B cell (primary cell): ENCODE data around the gene ARMH3. TPM values are rescaled to one million over a fixed set of nuclear protein-coding genes. Genes with fewer than 3 reads are reported as not detected.

Source experiments
- ATAC-seq: fragments of 200-7000 bp; cut with Tn5 transposase; one replicate; pipeline ENCODE4 v1.10.0; 2021; ENCODE audit warnings: low read depth, mild to moderate bottlenecking, moderate number of reproducible peaks, moderate library complexity
- CTCF ChIA-PET: fragments of 350-600 bp; sonication (Branson Sonifier 250); formaldehyde crosslinking; loops from one replicate; lab custom pipeline; 2021; ENCODE audit warnings: antibody characterized with exemption, inconsistent platforms; lab: Charles Lee
- POLR2A ChIA-PET: fragments of 350-600 bp; sonication (Branson Sonifier 250); formaldehyde crosslinking; loops from one replicate; lab custom pipeline; 2021; ENCODE audit warnings: antibody characterized with exemption; lab: Charles Lee
- DNase-seq: peaks from one replicate; pipeline ENCODE4 v3.0.0; 2013
- H2AFZ ChIP-seq: 2 replicates; pipeline ENCODE4 v1.6.1; 2012; ENCODE audit warnings: mild to moderate bottlenecking, low read depth, low read length; ENCODE audit not compliant: insufficient read depth, poor library complexity, severe bottlenecking
- H3K27ac ChIP-seq, 2 donors: 1 replicate in 1 of 2; 2 replicates in 1 of 2; pipeline ENCODE4 v1.5.1; 2012 to 2013; ENCODE audit warnings: low read length in 2 of 2, mild to moderate bottlenecking in 2 of 2, moderate library complexity in 1 of 2
- H3K27me3 ChIP-seq, 4 experiments: fragments of 200-600 bp in 1 of 4; sonication (generic) in 1 of 4; replicated peaks in 1 of 4; 1 replicate in 2 of 4; 2 replicates in 2 of 4; pipeline versions ENCODE4 v1.6.1 to v1.7.0; 2013 to 2016; ENCODE audit warnings: low read length in 3 of 4, mild to moderate bottlenecking in 2 of 4, mixed read lengths in 1 of 4, moderate library complexity in 1 of 4; ENCODE audit not compliant: insufficient read depth in 4 of 4, control insufficient read depth in 3 of 4; ENCODE audit errors: control extremely low read depth in 1 of 4
- H3K36me3 ChIP-seq, 2 experiments: replicated peaks in 1 of 2; 1 replicate in 1 of 2; 2 replicates in 1 of 2; pipeline versions ENCODE4 v1.6.1 to v1.7.1; 2013; ENCODE audit warnings: low read length in 1 of 2; ENCODE audit not compliant: insufficient read depth in 2 of 2, control insufficient read depth in 1 of 2; ENCODE audit errors: control extremely low read depth in 1 of 2, extremely low read depth in 1 of 2
- H3K4me1 ChIP-seq, 2 donors: fragments of 200-600 bp in 1 of 2; sonication (generic) in 1 of 2; 1 replicate in 1 of 2; 2 replicates in 1 of 2; pipeline versions ENCODE4 v1.5.1 to v1.6.1; 2013 to 2017; ENCODE audit warnings: low read length in 2 of 2; ENCODE audit not compliant: control insufficient read depth in 2 of 2, insufficient read depth in 2 of 2
- H3K4me2 ChIP-seq: replicated peaks from 2 replicates; pipeline ENCODE3; 2012; ENCODE audit warnings: mild to moderate bottlenecking, low read depth, low read length; ENCODE audit not compliant: poor library complexity, severe bottlenecking
- H3K4me3 ChIP-seq, 5 experiments: fragments of 200-600 bp in 1 of 5; sonication (generic) in 1 of 5; 1 replicate in 3 of 5; 2 replicates in 2 of 5; pipeline versions ENCODE4 v1.5.1 to v1.7.0; 2011 to 2016; ENCODE audit warnings: low read length in 4 of 5, mild to moderate bottlenecking in 4 of 5, low read depth in 2 of 5, control low read depth in 1 of 5, moderate library complexity in 1 of 5; ENCODE audit not compliant: insufficient read depth in 1 of 5; ENCODE audit errors: control extremely low read depth in 1 of 5, extremely low read depth in 1 of 5
- H3K79me2 ChIP-seq: fragments of 200-600 bp; sonication (generic); one replicate; pipeline ENCODE4 v1.6.0; 2016; ENCODE audit warnings: low read length; ENCODE audit not compliant: control insufficient read depth, insufficient read depth
- H3K9ac ChIP-seq: fragments of 200-600 bp; sonication (generic); 2 replicates; pipeline ENCODE4 v1.6.1; 2017; ENCODE audit warnings: mild to moderate bottlenecking, low read length, moderate library complexity
- H3K9me3 ChIP-seq, 3 donors: one replicate each; pipeline versions ENCODE4 v1.6.1 to v1.7.1; 2013; ENCODE audit warnings: low read length in 2 of 3; ENCODE audit not compliant: control insufficient read depth in 2 of 3, insufficient read depth in 1 of 3; ENCODE audit errors: control extremely low read depth in 1 of 3
- H4K20me1 ChIP-seq: 2 replicates; pipeline ENCODE4 v1.6.0; 2012; ENCODE audit warnings: mild to moderate bottlenecking, low read length; ENCODE audit not compliant: insufficient read depth, control insufficient read depth, poor library complexity, severe bottlenecking
- H3K27ac Mint-ChIP-seq: one replicate; pipeline ENCODE4 v1.8.0; 2021; ENCODE audit warnings: mixed read lengths
- H3K27me3 Mint-ChIP-seq: one replicate; pipeline ENCODE4 v1.8.0; 2021; ENCODE audit warnings: mixed read lengths
- H3K4me1 Mint-ChIP-seq: one replicate; pipeline ENCODE4 v1.8.0; 2021; ENCODE audit warnings: mixed read lengths
- H3K4me3 Mint-ChIP-seq: one replicate; pipeline ENCODE4 v1.8.0; 2021; ENCODE audit warnings: mixed read lengths
- H3K9me3 Mint-ChIP-seq: one replicate; pipeline ENCODE4 v1.8.0; 2022; ENCODE audit warnings: mixed read lengths; ENCODE audit not compliant: insufficient read depth
- EZH2 ChIP-seq: IDR thresholded peaks from 2 replicates; pipeline ENCODE4 v1.6.1; 2012; ENCODE audit warnings: borderline replicate concordance, low read depth, mild to moderate bottlenecking, moderate library complexity, low read length; ENCODE audit not compliant: insufficient read depth, poor library complexity, severe bottlenecking
- WGBS: methylation state at CpG from one replicate; pipeline ENCODE4 v1.1.5; 2013; ENCODE audit warnings: missing lambda C conversion rate; ENCODE audit not compliant: insufficient coverage; 5-methylcytosine and 5-hydroxymethylcytosine counted together
- intact Hi-C: fragments of 100-400 bp; cut with micrococcal nuclease; formaldehyde crosslinking; loops from one replicate; pipeline ENCODE4 v1.10.0; 2022
- polyA plus RNA-seq: library from polyadenylated mRNA; depleted of rRNA; stranded (reverse); fragments of >200 nt; gene quantifications from 2 replicates; pipeline ENCODE4 v1.2.3, GENCODE V29; 2012
- total RNA-seq, 2 donors: library from RNA; stranded (reverse); fragments of 120-200 nt in 1 of 2; gene quantifications; 1 replicate in 1 of 2; 2 replicates in 1 of 2; pipeline versions ENCODE4 v1.2.3 to v1.2.4, GENCODE V29; 2013 to 2022
- TF ChIP-seq, protein P1 (sequence below): fragments of 200-600 bp; IDR thresholded peaks from one replicate; pipeline ENCODE4 v1.8.0; 2022; ENCODE audit warnings: antibody characterized with exemption, mild to moderate bottlenecking

ARMH3 gene
- total and polyA plus RNA-seq, 2 donors (not counting 1 experiment from before 2014, with no cell fraction given) = 33.4 to 40.7 TPM

DNA sequence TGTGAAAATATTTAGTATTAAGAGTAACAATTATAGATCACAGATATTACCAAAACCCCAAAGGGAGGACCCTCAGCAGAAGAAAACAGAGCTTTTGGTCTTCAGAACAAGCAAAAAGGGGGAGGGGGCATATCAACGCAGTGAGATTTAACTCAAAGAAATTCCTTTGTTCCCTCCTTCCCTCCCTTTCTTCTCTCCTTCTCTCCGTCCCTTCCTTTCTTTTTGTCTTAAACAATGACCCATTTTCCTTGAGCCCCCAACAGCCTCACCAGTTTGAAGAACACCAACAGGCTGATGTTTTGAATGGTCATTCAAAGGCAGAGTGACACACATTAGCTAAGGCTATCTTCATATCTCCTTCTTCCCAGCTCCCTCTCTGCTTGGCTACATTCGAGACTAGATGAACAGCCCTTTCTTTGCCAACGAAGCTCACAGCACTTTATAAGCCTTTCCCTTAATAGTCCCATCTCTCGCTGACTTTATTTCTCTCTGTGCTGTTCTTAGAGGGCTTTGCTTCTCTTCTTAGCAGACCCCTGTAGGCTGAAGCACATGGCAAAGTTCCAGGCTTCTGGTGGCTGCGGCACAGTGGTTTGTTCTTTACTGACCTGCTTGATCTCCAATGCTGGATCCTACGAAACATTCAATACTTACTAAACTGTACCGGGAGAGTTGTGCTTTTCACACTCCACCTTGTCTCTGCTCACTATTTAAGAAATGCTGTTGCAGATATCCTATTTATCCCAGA, 136.8 kb downstream of the ARMH3 start:
- Histone ChIP-seq H4K20me1 (no peaks in the 10 kb centered on the region), H3K79me2 (peaks cover 13% of the 10 kb centered on the region), H3K4me2 (no peak overlapping the region), H3K36me3 (peaks cover 0 to 4% of the 10 kb centered on the region in 2 experiments), H3K4me3 (no peak overlapping the region), H3K9me3 (no peaks in the 10 kb centered on the region), H3K27ac (no peak overlapping the region), H3K9ac (no peak overlapping the region), H2AFZ (no peak overlapping the region), H3K27me3 (no peaks in the 10 kb centered on the region), H3K4me1 (peaks cover 7 to 11% of the 10 kb centered on the region in 2 donors)
- Mint-ChIP-seq H3K4me1 (peaks cover 51% of the 10 kb centered on the region), H3K27ac (no peak overlapping the region), H3K9me3 (no peaks in the 10 kb centered on the region), H3K4me3 (no peak overlapping the region), H3K27me3 (no peaks in the 10 kb centered on the region)
- CTCF ChIA-PET = interaction anchor here (0.6 to 1.0 kb wide), 2 partner anchors 29 to 91 kb away, joined by 3 read pairs; no protein-coding TSS in a partner anchor
- DNase-seq (no peak), ATAC-seq (no peak)
- 100% methylated on average over 6 of the region's 8 CpGs for WGBS
- TF ChIP-seq, protein P1, sequence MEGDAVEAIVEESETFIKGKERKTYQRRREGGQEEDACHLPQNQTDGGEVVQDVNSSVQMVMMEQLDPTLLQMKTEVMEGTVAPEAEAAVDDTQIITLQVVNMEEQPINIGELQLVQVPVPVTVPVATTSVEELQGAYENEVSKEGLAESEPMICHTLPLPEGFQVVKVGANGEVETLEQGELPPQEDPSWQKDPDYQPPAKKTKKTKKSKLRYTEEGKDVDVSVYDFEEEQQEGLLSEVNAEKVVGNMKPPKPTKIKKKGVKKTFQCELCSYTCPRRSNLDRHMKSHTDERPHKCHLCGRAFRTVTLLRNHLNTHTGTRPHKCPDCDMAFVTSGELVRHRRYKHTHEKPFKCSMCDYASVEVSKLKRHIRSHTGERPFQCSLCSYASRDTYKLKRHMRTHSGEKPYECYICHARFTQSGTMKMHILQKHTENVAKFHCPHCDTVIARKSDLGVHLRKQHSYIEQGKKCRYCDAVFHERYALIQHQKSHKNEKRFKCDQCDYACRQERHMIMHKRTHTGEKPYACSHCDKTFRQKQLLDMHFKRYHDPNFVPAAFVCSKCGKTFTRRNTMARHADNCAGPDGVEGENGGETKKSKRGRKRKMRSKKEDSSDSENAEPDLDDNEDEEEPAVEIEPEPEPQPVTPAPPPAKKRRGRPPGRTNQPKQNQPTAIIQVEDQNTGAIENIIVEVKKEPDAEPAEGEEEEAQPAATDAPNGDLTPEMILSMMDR = no peak
- no peak for TF ChIP-seq EZH2
- POLR2A ChIA-PET = no interaction called here
- intact Hi-C loops = no loop called here

GRCh38 chr10:101912561-101913179, 143.3 kb downstream of the ARMH3 start:
- intact Hi-C loops = no loop called here
- H3K36me3 ChIP-seq = peaks cover 1 to 9% of the 10 kb centered on the region in 2 experiments
- no peak overlapping the region for H3K4me3 ChIP-seq
- no peak for TF ChIP-seq EZH2
- TF ChIP-seq, protein P1 = no peak
- no peaks in the 10 kb centered on the region for H3K27me3 Mint-ChIP-seq
- H3K4me1 Mint-ChIP-seq = peaks cover 28% of the 10 kb centered on the region
- H3K9ac ChIP-seq = no peak overlapping the region
- H3K79me2 ChIP-seq = peaks cover 2% of the 10 kb centered on the region
- ChIA-PET CTCF (interaction anchor here (0.6 to 4.5 kb wide), 4 partner anchors 8 to 97 kb away, joined by 3 to 21 read pairs (median 3); no protein-coding TSS in a partner anchor), POLR2A (interaction anchor here (1.1 kb wide), 1 partner anchor 9 kb away, joined by 4 read pairs; no protein-coding TSS in a partner anchor)
- no peak overlapping the region for H3K27ac ChIP-seq
- H3K4me1 ChIP-seq = peaks cover 7 to 16% of the 10 kb centered on the region in 2 donors
- no peaks in the 10 kb centered on the region for H3K9me3 ChIP-seq
- no peaks in the 10 kb centered on the region for H4K20me1 ChIP-seq
- WGBS = 100% methylated on average over 1 of the region's 2 CpGs
- H2AFZ ChIP-seq = no peak overlapping the region
- no peak overlapping the region for H3K4me2 ChIP-seq
- DNase-seq = no peak
- H3K27me3 ChIP-seq = no peaks in the 10 kb centered on the region
- H3K9me3 Mint-ChIP-seq = no peaks in the 10 kb centered on the region
- no peak for ATAC-seq
- no peak overlapping the region for H3K4me3 Mint-ChIP-seq
- H3K27ac Mint-ChIP-seq = no peak overlapping the region
